ENCODE results near the gene AFF4. TPM values are rescaled to one million over a fixed set of nuclear protein-coding genes. Genes with fewer than 3 reads are reported as not detected.
A peak's percentile ranks its signal among the peaks of the same experiment; 100 is the strongest.

AFF4 gene
- total RNA-seq, 2 experiments from 2014 or later, result 20.9 to 29.3 TPM

- Mint-ChIP-seq H3K4me3 (no peak overlapping the region), H3K9me3 (ENCODE audit: low read depth) (no peaks in the 10 kb centered on the region), H3K27me3 (peaks cover 4% of the 10 kb centered on the region), H3K4me1 (no peaks in the 10 kb centered on the region), H3K27ac (no peak overlapping the region), H3K36me3 (ENCODE audit: low read depth) (no peaks in the 10 kb centered on the region)
- no peak for DNase-seq
- ATAC-seq, result no peak
- intact Hi-C loops (cut with DNase I, micrococcal nuclease), result no loop called here
- ChIA-PET CTCF (interaction anchor here (0.7 to 1.6 kb wide), 6 partner anchors 9 to 509 kb away, joined by 3 to 6 read pairs (median 4); no protein-coding TSS in a partner anchor), POLR2A (no interaction called here)
Measured at GRCh38 chr5:132853790-132854189, 109.6 kb downstream of the AFF4 start.

GRCh38 chr5:132853323-132853722 lies 110.1 kb downstream of the AFF4 start:
- H3K36me3 Mint-ChIP-seq (ENCODE audit: low read depth), result no peaks in the 10 kb centered on the region
- no peaks in the 10 kb centered on the region for H3K9me3 Mint-ChIP-seq (ENCODE audit: low read depth)
- CTCF ChIA-PET, result interaction anchor here (0.9 to 1.6 kb wide), 4 partner anchors 9 to 33 kb away, joined by 3 to 6 read pairs (median 4); no protein-coding TSS in a partner anchor
- ATAC-seq (no peak), DNase-seq (no peak)
- intact Hi-C loops (cut with DNase I, micrococcal nuclease), result no loop called here
- H3K4me1 Mint-ChIP-seq, result no peaks in the 10 kb centered on the region
- H3K27me3 Mint-ChIP-seq, result peaks cover 4% of the 10 kb centered on the region
- POLR2A ChIA-PET, result no interaction called here
- H3K4me3 Mint-ChIP-seq, result no peak overlapping the region
- H3K27ac Mint-ChIP-seq, result no peak overlapping the region

GRCh38 chr5:132850066-132850465 lies 113.4 kb downstream of the AFF4 start:
- Mint-ChIP-seq H3K27me3 (peaks cover 2% of the 10 kb centered on the region), H3K36me3 (ENCODE audit: low read depth) (no peaks in the 10 kb centered on the region), H3K4me1 (no peaks in the 10 kb centered on the region), H3K4me3 (no peak overlapping the region), H3K9me3 (ENCODE audit: low read depth) (no peaks in the 10 kb centered on the region), H3K27ac (no peak overlapping the region)
- intact Hi-C loops (cut with DNase I, micrococcal nuclease), result no loop called here
- DNase-seq (no peak), ATAC-seq (no peak)
- CTCF ChIA-PET, result interaction anchor here (1.0 to 1.4 kb wide), 3 partner anchors 12 to 29 kb away, joined by 3 to 4 read pairs (median 3); no protein-coding TSS in a partner anchor
- POLR2A ChIA-PET, result no interaction called here

DNA sequence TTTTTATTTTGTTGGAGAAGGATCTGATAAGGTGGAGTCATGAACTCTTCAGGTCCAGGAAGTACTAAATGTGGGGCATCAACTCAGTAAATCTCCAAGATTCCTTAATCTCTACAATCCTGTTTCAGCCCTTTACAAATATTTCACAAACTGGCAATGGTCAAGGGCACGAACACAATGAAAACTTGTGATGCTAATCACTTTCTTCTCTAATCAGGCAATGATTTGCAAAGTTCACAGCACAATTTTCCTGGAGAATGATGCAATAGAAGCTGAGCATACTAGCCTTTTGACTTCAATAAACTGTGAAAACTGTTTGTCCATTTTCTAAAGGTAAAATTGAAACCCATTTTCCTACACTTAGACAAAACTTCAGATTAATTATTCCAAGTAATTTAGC lies 114.1 kb downstream of the AFF4 start:
- intact Hi-C loops (cut with DNase I, micrococcal nuclease), result no loop called here
- Mint-ChIP-seq H3K27ac (no peak overlapping the region), H3K36me3 (ENCODE audit: low read depth) (no peaks in the 10 kb centered on the region), H3K4me1 (no peaks in the 10 kb centered on the region), H3K4me3 (no peak overlapping the region), H3K27me3 (peaks cover 2% of the 10 kb centered on the region), H3K9me3 (ENCODE audit: low read depth) (no peaks in the 10 kb centered on the region)
- ATAC-seq (no peak), DNase-seq (no peak)
- ChIA-PET CTCF (interaction anchor here (0.8 kb wide), 1 partner anchor 18 kb away, joined by 3 read pairs; no protein-coding TSS in a partner anchor), POLR2A (interaction anchor here (0.7 kb wide), 1 partner anchor 1209 kb away, joined by 3 read pairs; no protein-coding TSS in a partner anchor)

DNA sequence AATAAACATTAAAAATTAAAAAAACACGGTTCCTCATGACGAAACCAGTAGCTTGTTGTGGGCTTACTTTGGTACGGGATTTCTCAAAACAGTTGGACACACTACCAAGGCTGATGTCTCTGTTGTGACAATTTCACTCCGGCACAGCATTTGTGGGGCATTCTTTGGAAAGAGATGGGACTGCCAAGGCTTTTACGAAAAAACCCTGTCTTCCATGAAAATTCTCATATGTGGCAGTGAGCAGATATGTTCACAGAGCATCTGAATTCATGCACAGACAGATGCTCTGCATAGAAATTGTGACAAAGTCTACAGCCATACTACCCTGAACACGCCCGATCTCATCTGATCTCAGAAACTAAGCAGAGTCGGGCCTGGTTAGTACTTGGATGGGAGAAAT lies 115.2 kb downstream of the AFF4 start:
- H3K9me3 Mint-ChIP-seq (ENCODE audit: low read depth), result no peaks in the 10 kb centered on the region
- H3K36me3 Mint-ChIP-seq (ENCODE audit: low read depth), result no peaks in the 10 kb centered on the region
- ATAC-seq (no peak), DNase-seq (no peak)
- H3K4me3 Mint-ChIP-seq, result no peak overlapping the region
- intact Hi-C loops (cut with DNase I, micrococcal nuclease), result no loop called here
- H3K4me1 Mint-ChIP-seq, result no peaks in the 10 kb centered on the region
- CTCF ChIA-PET, result interaction anchor here (0.6 to 0.8 kb wide), 3 partner anchors 17 to 198 kb away, joined by 3 to 4 read pairs (median 3); no protein-coding TSS in a partner anchor
- H3K27me3 Mint-ChIP-seq, result peaks cover 2% of the 10 kb centered on the region
- POLR2A ChIA-PET, result no interaction called here
- no peak overlapping the region for H3K27ac Mint-ChIP-seq

DNA sequence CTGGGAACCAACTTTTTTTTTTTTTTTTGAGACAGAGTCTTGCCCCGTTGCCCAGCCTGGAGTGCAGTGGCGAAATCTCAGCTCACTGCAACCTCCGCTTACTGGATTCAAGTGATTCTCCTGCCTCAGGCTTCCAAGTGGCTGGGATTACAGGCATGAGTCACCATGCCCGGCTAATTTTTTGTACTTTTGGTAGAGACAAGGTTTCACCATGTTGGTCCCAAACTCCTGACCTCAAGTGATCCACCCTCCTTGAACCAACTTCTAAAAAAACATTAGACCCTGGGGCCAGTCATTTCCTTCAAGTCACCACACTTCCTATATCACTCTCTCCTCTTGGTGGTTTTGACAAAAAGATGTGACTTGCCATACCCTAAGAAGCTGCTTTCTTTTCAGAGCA lies 122.1 kb downstream of the AFF4 start:
- DNase-seq, result no peak
- CTCF ChIA-PET, result no interaction called here
- Mint-ChIP-seq H3K27me3 (no peaks in the 10 kb centered on the region), H3K36me3 (ENCODE audit: low read depth) (no peaks in the 10 kb centered on the region), H3K4me1 (no peaks in the 10 kb centered on the region), H3K4me3 (no peak overlapping the region), H3K9me3 (ENCODE audit: low read depth) (no peaks in the 10 kb centered on the region), H3K27ac (no peak overlapping the region)
- ATAC-seq, result peak; percentile 30
- POLR2A ChIA-PET, result no interaction called here
- intact Hi-C loops (cut with DNase I, micrococcal nuclease), result no loop called here

- Mint-ChIP-seq H3K4me1 (no peaks in the 10 kb centered on the region), H3K9me3 (ENCODE audit: low read depth) (no peaks in the 10 kb centered on the region), H3K4me3 (no peak overlapping the region), H3K27me3 (no peaks in the 10 kb centered on the region), H3K27ac (no peak overlapping the region), H3K36me3 (ENCODE audit: low read depth) (no peaks in the 10 kb centered on the region)
- ATAC-seq (no peak), DNase-seq (no peak)
- ChIA-PET CTCF (no interaction called here), POLR2A (no interaction called here)
- intact Hi-C loops (cut with DNase I, micrococcal nuclease), result no loop called here
Measured at GRCh38 chr5:132840896-132841295, 122.5 kb downstream of the AFF4 start.

GRCh38 chr5:132840313-132840712 lies 123.1 kb downstream of the AFF4 start:
- ChIA-PET CTCF (no interaction called here), POLR2A (no interaction called here)
- no peaks in the 10 kb centered on the region for H3K9me3 Mint-ChIP-seq (ENCODE audit: low read depth)
- no peak overlapping the region for H3K27ac Mint-ChIP-seq
- no peaks in the 10 kb centered on the region for H3K36me3 Mint-ChIP-seq (ENCODE audit: low read depth)
- DNase-seq (no peak), ATAC-seq (no peak)
- no peaks in the 10 kb centered on the region for H3K4me1 Mint-ChIP-seq
- no peaks in the 10 kb centered on the region for H3K27me3 Mint-ChIP-seq
- no peak overlapping the region for H3K4me3 Mint-ChIP-seq
- intact Hi-C loops (cut with DNase I, micrococcal nuclease), result no loop called here

GRCh38 chr5:132839426-132840301 lies 123.8 kb downstream of the AFF4 start:
- DNase-seq (no peak), ATAC-seq (no peak)
- no peaks in the 10 kb centered on the region for H3K27me3 Mint-ChIP-seq
- intact Hi-C loops (cut with DNase I, micrococcal nuclease), result no loop called here
- CTCF ChIA-PET, result interaction anchor here (0.7 to 1.5 kb wide), 2 partner anchors 12 to 24 kb away, joined by 3 read pairs; no protein-coding TSS in a partner anchor
- H3K9me3 Mint-ChIP-seq (ENCODE audit: low read depth), result no peaks in the 10 kb centered on the region
- POLR2A ChIA-PET, result no interaction called here
- no peaks in the 10 kb centered on the region for H3K4me1 Mint-ChIP-seq
- H3K36me3 Mint-ChIP-seq (ENCODE audit: low read depth), result no peaks in the 10 kb centered on the region
- H3K27ac Mint-ChIP-seq, result no peak overlapping the region
- H3K4me3 Mint-ChIP-seq, result no peak overlapping the region

- POLR2A ChIA-PET, result no interaction called here
Measured at GRCh38 chr5:132838516-132839282, 124.7 kb downstream of the AFF4 start.

GRCh38 chr5:132837868-132838267 lies 125.6 kb downstream of the AFF4 start:
- ChIA-PET POLR2A (no interaction called here), CTCF (interaction anchor here (1.2 to 1.5 kb wide), 2 partner anchors 10 to 13 kb away, joined by 3 read pairs; no protein-coding TSS in a partner anchor)
- Mint-ChIP-seq H3K4me1 (no peaks in the 10 kb centered on the region), H3K36me3 (ENCODE audit: low read depth) (no peaks in the 10 kb centered on the region), H3K9me3 (ENCODE audit: low read depth) (no peaks in the 10 kb centered on the region), H3K4me3 (no peak overlapping the region), H3K27ac (no peak overlapping the region), H3K27me3 (no peaks in the 10 kb centered on the region)
- ATAC-seq (no peak), DNase-seq (no peak)
- intact Hi-C loops (cut with DNase I, micrococcal nuclease), result no loop called here

More at GRCh38 chr5:132838516-132839282, 124.7 kb downstream of the AFF4 start:
- Mint-ChIP-seq H3K36me3 (ENCODE audit: low read depth) (no peaks in the 10 kb centered on the region), H3K4me1 (no peaks in the 10 kb centered on the region), H3K9me3 (ENCODE audit: low read depth) (no peaks in the 10 kb centered on the region), H3K27ac (no peak overlapping the region), H3K4me3 (no peak overlapping the region), H3K27me3 (no peaks in the 10 kb centered on the region)
- DNase-seq (no peak), ATAC-seq (no peak)
- CTCF ChIA-PET, result interaction anchor here (0.5 to 1.5 kb wide), 4 partner anchors 11 to 81 kb away, joined by 3 to 5 read pairs (median 3); no protein-coding TSS in a partner anchor
- intact Hi-C loops (cut with DNase I, micrococcal nuclease), result no loop called here

All from activated CD4-positive, alpha-beta T cell treated with anti-CD3 and anti-CD28 coated beads for 36 hours (primary cell).